ENCODE results near the gene EXOSC9. TPM values are rescaled to one million over a fixed set of nuclear protein-coding genes. Genes with fewer than 3 reads are reported as not detected.

EXOSC9 gene
- total and polyA plus RNA-seq, 10 of the 15 experiments (the other 5 are each of a cell fraction or from before 2014, with no cell fraction given): 49.0 to 131 (median 85.4) TPM

DNA sequence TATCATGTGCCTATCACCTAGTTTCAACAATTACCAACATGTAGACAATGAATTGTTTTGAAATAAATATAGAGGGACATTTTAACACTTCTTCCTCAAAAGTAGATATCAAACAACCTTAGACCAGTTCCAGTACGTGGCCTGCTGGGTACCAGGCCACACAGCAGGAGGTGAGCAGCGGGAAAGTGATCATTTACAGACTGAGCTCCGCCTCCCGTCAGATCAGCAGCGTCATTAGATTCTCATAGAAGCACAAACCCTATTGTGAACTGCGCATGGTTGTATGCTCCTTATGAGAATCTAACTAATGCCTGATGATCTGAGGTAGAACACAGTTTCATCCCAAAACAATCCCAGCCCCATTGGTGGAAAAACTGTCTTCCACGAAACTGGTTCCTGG is 62.7 kb downstream of the EXOSC9 start:
- Histone ChIP-seq H2AFZ (ENCODE audit: control insufficient read depth, low read depth, low read length) (no peak overlapping the region), H3K27ac (ENCODE audit: control insufficient read depth, insufficient read depth) (no peak overlapping the region), H4K20me1 (ENCODE audit: control insufficient read depth, insufficient read depth) (no peaks in the 10 kb centered on the region), H3K4me3 (no peak overlapping the region), H3K4me2 (ENCODE audit: control insufficient read depth, insufficient read depth) (no peak overlapping the region), H3K79me2 (ENCODE audit: control insufficient read depth, insufficient read depth, low read length) (no peaks in the 10 kb centered on the region), H3K36me3 (ENCODE audit: control insufficient read depth in 2 of 2, insufficient read depth in 2 of 2, low read length in 1 of 2) (no peaks in the 10 kb centered on the region), H3K4me1 (ENCODE audit: control insufficient read depth, insufficient read depth, low read length) (no peaks in the 10 kb centered on the region), H3K9ac (ENCODE audit: control insufficient read depth, insufficient read depth, low read length) (no peak overlapping the region), H3K27me3 (replicated peaks in 1 of 2; ENCODE audit: control insufficient read depth in 2 of 2, insufficient read depth in 2 of 2, low read length in 1 of 2) (no peaks in the 10 kb centered on the region), H3K9me3 (replicated peaks; ENCODE audit: control insufficient read depth, insufficient read depth, low read length) (no peaks in the 10 kb centered on the region)
- no TSS peak for BruUV-seq (replicated peaks)
- WGBS (ENCODE audit: insufficient coverage, insufficient replicate concordance, low lambda C conversion rate, missing lambda C conversion rate): 83% methylated on average over 7 of the region's 7 CpGs
- ChIA-PET SMC1A (ENCODE audit: uncharacterized antibody, unreplicated experiment) (interaction anchor here (1.7 kb wide), 1 partner anchor 35 kb away, joined by 7 read pairs; no protein-coding TSS in a partner anchor), CTCF (interaction anchor here (0.9 kb wide), 1 partner anchor 739 kb away, joined by 3 read pairs; no protein-coding TSS in a partner anchor), RAD21 (ENCODE audit: unreplicated experiment) (no interaction called here), POLR2A (no interaction called here)
- intact Hi-C loops (cut with micrococcal nuclease; ENCODE audit: unreplicated experiment) (no loop called here), in situ Hi-C loops (cut with MboI) (no loop called here)
- FAIRE-seq: no peak
- TF ChIP-seq GABPA (IDR thresholded peaks at IDR 0.05; ENCODE audit: low read depth) (no peak), FOXK2 (IDR thresholded peaks at IDR 0.05) (no peak), BHLHE40 (IDR thresholded peaks at IDR 0.05; ENCODE audit: borderline replicate concordance in 1 of 2, low read depth in 2 of 2, low read length in 1 of 2) (no peak), HDAC2 (IDR thresholded peaks at IDR 0.05) (no peak), CHD2 (IDR thresholded peaks at IDR 0.05; ENCODE audit: borderline replicate concordance, low read depth, low read length) (no peak), ZZZ3 (IDR thresholded peaks at IDR 0.05; ENCODE audit: control insufficient read depth, insufficient read length, low read depth) (no peak), KAT2A (conservative IDR thresholded peaks at IDR 0.05; ENCODE audit: control insufficient read depth, low read depth, low read length) (no peak), SRF (IDR thresholded peaks at IDR 0.05; ENCODE audit: low read depth in 2 of 2, low read length in 2 of 2) (no peak), RB1 (IDR thresholded peaks at IDR 0.05; ENCODE audit: borderline replicate concordance) (no peak)
- TF ChIP-seq, protein P1, sequence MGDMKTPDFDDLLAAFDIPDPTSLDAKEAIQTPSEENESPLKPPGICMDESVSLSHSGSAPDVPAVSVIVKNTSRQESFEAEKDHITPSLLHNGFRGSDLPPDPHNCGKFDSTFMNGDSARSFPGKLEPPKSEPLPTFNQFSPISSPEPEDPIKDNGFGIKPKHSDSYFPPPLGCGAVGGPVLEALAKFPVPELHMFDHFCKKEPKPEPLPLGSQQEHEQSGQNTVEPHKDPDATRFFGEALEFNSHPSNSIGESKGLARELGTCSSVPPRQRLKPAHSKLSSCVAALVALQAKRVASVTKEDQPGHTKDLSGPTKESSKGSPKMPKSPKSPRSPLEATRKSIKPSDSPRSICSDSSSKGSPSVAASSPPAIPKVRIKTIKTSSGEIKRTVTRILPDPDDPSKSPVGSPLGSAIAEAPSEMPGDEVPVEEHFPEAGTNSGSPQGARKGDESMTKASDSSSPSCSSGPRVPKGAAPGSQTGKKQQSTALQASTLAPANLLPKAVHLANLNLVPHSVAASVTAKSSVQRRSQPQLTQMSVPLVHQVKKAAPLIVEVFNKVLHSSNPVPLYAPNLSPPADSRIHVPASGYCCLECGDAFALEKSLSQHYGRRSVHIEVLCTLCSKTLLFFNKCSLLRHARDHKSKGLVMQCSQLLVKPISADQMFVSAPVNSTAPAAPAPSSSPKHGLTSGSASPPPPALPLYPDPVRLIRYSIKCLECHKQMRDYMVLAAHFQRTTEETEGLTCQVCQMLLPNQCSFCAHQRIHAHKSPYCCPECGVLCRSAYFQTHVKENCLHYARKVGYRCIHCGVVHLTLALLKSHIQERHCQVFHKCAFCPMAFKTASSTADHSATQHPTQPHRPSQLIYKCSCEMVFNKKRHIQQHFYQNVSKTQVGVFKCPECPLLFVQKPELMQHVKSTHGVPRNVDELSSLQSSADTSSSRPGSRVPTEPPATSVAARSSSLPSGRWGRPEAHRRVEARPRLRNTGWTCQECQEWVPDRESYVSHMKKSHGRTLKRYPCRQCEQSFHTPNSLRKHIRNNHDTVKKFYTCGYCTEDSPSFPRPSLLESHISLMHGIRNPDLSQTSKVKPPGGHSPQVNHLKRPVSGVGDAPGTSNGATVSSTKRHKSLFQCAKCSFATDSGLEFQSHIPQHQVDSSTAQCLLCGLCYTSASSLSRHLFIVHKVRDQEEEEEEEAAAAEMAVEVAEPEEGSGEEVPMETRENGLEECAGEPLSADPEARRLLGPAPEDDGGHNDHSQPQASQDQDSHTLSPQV (IDR thresholded peaks at IDR 0.05): no peak
- TF ChIP-seq, protein P2, sequence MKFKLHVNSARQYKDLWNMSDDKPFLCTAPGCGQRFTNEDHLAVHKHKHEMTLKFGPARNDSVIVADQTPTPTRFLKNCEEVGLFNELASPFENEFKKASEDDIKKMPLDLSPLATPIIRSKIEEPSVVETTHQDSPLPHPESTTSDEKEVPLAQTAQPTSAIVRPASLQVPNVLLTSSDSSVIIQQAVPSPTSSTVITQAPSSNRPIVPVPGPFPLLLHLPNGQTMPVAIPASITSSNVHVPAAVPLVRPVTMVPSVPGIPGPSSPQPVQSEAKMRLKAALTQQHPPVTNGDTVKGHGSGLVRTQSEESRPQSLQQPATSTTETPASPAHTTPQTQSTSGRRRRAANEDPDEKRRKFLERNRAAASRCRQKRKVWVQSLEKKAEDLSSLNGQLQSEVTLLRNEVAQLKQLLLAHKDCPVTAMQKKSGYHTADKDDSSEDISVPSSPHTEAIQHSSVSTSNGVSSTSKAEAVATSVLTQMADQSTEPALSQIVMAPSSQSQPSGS (IDR thresholded peaks at IDR 0.05; ENCODE audit: low read length): no peak
- TF ChIP-seq, protein P3, sequence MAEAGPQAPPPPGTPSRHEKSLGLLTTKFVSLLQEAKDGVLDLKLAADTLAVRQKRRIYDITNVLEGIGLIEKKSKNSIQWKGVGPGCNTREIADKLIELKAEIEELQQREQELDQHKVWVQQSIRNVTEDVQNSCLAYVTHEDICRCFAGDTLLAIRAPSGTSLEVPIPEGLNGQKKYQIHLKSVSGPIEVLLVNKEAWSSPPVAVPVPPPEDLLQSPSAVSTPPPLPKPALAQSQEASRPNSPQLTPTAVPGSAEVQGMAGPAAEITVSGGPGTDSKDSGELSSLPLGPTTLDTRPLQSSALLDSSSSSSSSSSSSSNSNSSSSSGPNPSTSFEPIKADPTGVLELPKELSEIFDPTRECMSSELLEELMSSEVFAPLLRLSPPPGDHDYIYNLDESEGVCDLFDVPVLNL (IDR thresholded peaks at IDR 0.05; ENCODE audit: low read depth, low read length): no peak
- no peak for DNase-seq (ENCODE audit: low read depth, low spot score)
- no peak for ATAC-seq

Measured in GM12878 (cell line).